Cardiac muscle cell (in vitro differentiated cells and primary cell): ENCODE results near the gene BRIP1. TPM values are rescaled to one million over a fixed set of nuclear protein-coding genes. Genes with fewer than 3 reads are reported as not detected.
"Not testable (repeated sequence)": the region's sequence is repeated elsewhere in the genome, so short reads cannot be mapped to it uniquely, and the experiment has no call there.

Experiments
- DNase-seq, 2 donors: peaks; one replicate each; pipeline versions ENCODE4 v3.0.0 to v3.0.0-alpha.2; 2010 to 2017; ENCODE audit warnings: low read depth in 1 of 2, low spot score in 1 of 2
- H3K27ac ChIP-seq: fragments of 200-600 bp; sonication (generic); 2 replicates; pipeline ENCODE4 v1.5.1; 2016
- H3K27me3 ChIP-seq: fragments of 200-600 bp; sonication (generic); 2 replicates; pipeline ENCODE4 v1.6.0; 2016; ENCODE audit warnings: control low read depth
- H3K36me3 ChIP-seq: fragments of 200-600 bp; sonication (generic); 2 replicates; pipeline ENCODE4 v1.5.1; 2016; ENCODE audit warnings: control low read depth
- H3K4me1 ChIP-seq: fragments of 200-600 bp; sonication (generic); 2 replicates; pipeline ENCODE4 v1.8.1; 2017; ENCODE audit warnings: low read depth, mild to moderate bottlenecking, mixed run types
- H3K4me3 ChIP-seq: fragments of 200-600 bp; sonication (generic); 2 replicates; pipeline ENCODE4 v1.5.1; 2016; ENCODE audit warnings: mild to moderate bottlenecking
- H3K9me3 ChIP-seq: fragments of 200-600 bp; sonication (generic); 2 replicates; pipeline ENCODE4 v1.5.1; 2017; ENCODE audit warnings: low read depth, mild to moderate bottlenecking, control low read depth
- polyA plus RNA-seq: library from polyadenylated mRNA; unstranded; fragments of >200 nt; fragmentation: Nextera tagmentation; extraction: Ambion mirVana; gene quantifications from 2 replicates; pipeline ENCODE4 v1.2.1, GENCODE V29; 2016
- total RNA-seq: library from RNA; depleted of rRNA; stranded (reverse); fragments of >200 nt; gene quantifications from 2 replicates; pipeline ENCODE4 v1.2.3, GENCODE V29; 2016
- TF ChIP-seq, protein P1 (sequence below): IDR thresholded peaks from 2 replicates; pipeline ENCODE4 v1.5.1; 2012; ENCODE audit warnings: low read depth, mild to moderate bottlenecking, low read length

Gene BRIP1
- total and polyA plus RNA-seq, 2 experiments from 2014 or later: 3.1 to 9.2 TPM

DNA sequence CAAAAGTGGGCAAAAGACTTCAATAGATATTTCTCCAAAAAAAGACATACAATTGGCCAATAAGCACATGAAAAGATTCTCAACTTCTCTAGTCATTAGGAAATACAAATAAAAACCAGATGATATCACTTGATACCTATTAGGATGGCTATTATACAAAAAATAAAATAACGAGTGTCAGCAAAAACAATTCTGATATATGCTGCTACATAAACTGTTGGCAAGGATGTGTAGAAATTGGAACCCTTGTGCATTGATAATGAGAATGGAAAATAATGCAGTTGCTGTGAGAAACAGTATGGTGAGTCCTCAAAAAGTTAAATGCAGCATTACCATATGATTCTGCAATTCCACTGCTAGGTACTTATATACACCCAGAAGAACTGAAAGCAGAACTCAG lies 80.6 kb downstream of the BRIP1 start:
- no peak overlapping the region for H3K4me3 ChIP-seq
- H3K4me1 ChIP-seq: no peaks in the 10 kb centered on the region
- no peaks in the 10 kb centered on the region for H3K27me3 ChIP-seq
- H3K9me3 ChIP-seq: no peaks in the 10 kb centered on the region
- H3K36me3 ChIP-seq: no peaks in the 10 kb centered on the region
- TF ChIP-seq, protein P1, sequence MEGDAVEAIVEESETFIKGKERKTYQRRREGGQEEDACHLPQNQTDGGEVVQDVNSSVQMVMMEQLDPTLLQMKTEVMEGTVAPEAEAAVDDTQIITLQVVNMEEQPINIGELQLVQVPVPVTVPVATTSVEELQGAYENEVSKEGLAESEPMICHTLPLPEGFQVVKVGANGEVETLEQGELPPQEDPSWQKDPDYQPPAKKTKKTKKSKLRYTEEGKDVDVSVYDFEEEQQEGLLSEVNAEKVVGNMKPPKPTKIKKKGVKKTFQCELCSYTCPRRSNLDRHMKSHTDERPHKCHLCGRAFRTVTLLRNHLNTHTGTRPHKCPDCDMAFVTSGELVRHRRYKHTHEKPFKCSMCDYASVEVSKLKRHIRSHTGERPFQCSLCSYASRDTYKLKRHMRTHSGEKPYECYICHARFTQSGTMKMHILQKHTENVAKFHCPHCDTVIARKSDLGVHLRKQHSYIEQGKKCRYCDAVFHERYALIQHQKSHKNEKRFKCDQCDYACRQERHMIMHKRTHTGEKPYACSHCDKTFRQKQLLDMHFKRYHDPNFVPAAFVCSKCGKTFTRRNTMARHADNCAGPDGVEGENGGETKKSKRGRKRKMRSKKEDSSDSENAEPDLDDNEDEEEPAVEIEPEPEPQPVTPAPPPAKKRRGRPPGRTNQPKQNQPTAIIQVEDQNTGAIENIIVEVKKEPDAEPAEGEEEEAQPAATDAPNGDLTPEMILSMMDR: no peak
- DNase-seq: no peak
- H3K27ac ChIP-seq: no peak overlapping the region

DNA sequence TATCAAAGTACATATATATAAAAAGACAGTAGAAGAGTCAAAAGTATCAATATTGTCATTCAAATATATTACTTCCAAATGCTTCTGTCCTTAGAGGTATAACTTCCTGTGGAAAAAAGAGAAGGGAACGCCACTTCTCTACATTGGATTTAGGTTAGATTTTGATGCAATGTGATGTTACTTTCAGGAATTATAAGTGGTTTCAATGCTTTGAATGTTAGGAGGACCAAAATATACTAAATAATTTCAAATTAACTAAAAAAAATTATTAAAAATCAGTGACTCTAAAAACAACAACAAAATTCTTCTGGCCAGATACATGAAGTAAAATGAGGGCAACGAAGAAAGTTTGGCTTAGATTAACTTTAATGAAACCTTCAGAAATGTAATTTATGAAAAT lies 88.0 kb downstream of the BRIP1 start:
- TF ChIP-seq, protein P1: no peak
- H3K27me3 ChIP-seq: no peaks in the 10 kb centered on the region
- no peaks in the 10 kb centered on the region for H3K9me3 ChIP-seq
- H3K27ac ChIP-seq: no peak overlapping the region
- H3K36me3 ChIP-seq: no peaks in the 10 kb centered on the region
- DNase-seq: no peak
- no peaks in the 10 kb centered on the region for H3K4me1 ChIP-seq
- H3K4me3 ChIP-seq: no peak overlapping the region

DNA sequence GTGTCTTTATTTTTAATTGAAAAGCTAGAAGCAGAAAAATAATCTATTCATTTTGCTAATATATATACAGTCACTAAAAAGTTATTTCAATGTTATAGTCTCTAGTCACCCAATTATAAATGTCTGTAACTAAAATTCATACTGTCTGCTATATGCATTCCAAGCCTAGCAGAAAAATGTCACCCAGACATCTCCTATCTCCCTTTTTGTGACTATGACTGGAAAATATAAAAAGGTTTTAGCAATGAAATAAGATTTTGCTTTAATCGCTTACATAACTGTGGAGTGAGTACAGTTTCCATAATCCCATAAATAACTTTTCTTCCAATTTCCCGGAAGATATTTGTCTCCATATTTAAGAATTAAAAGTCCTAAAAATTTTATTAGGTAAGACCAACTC lies 88.6 kb downstream of the BRIP1 start:
- no peak for DNase-seq
- TF ChIP-seq, protein P1: no peak
- Histone ChIP-seq H3K4me1 (no peaks in the 10 kb centered on the region), H3K27me3 (no peaks in the 10 kb centered on the region), H3K9me3 (no peaks in the 10 kb centered on the region), H3K36me3 (no peaks in the 10 kb centered on the region), H3K27ac (no peak overlapping the region), H3K4me3 (no peak overlapping the region)

DNA sequence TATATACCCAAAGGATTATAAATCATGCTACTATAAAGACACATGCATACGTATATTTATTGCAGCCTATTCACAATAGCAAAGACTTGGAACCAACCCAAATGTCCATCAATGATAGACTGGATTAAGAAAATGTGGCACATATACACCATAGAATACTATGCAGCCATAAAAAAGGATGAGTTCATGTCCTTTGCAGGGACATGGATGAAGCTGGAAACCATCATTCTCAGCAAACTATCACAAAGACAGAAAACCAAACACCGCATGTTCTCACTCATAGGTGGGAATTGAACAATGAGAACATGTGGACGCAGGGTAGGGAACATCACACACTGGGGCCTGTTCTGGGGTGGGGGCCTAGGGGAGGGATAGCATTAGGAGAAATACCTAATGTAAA lies 89.2 kb downstream of the BRIP1 start:
- DNase-seq, H3K27ac ChIP-seq, H3K27me3 ChIP-seq: not testable (repeated sequence)

DNA sequence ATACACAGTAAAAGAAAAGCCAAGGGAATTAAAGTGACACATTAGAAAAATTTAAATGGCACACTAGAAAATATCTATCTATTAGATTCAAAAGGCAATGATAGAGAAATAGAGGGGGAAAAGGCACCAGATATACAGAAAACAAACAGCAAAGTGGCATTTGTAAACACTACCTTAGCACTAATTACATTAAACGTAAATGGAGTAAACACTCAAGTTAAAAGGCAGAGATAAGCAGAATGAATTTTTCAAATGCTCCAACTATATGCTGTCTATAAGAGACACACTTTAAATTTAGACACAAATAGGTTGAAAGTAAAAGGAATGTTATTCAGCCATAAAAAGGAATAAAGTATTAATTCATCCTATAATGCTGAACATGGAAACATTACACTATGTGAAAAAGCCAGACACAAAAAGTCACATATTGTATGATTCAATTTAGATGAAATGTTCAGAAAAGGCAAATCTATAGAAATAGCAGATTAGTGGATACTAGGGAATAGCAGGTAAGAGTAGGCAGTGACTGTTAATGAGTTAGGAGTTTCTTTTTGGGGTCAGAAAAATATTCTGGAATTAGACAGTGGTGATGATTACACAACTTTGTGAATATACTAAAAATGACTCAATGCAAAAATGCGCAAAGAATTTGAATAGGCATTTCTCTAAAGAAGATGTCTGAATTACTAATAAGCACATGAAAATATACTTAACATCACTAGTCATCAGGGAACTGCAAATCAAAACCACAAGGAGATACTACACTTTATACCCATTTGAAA lies 92.4 kb downstream of the BRIP1 start:
- Histone ChIP-seq H3K9me3 (no peaks in the 10 kb centered on the region), H3K4me1 (no peaks in the 10 kb centered on the region), H3K36me3 (no peaks in the 10 kb centered on the region), H3K27ac (no peak overlapping the region), H3K4me3 (no peak overlapping the region), H3K27me3 (no peaks in the 10 kb centered on the region)
- TF ChIP-seq, protein P1: no peak
- DNase-seq: peak in 1 of 2 donors; percentile 31

More for the DNA sequence above, 89.2 kb downstream of the BRIP1 start:
- H3K4me1 ChIP-seq, H3K4me3 ChIP-seq, H3K9me3 ChIP-seq, H3K36me3 ChIP-seq: not testable (repeated sequence)

DNA sequence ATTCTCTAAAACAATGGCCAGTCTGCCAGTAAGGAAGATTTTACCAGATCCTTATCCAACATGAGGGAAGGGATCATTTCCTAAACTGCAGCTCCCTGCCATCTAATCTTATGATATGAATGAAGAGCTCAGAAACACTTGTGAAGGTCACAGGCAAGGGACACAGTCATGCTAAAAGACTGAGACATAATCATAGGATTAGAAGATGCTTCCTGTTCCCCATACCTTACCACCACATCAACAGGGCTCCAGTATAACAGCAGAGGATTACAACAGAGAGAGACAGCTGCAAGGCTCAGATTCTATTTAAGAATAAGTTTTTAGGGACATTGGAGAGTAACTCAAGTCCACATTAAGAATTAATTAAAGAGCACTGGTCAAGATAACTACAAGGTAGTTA lies 93.3 kb downstream of the BRIP1 start:
- H3K27me3 ChIP-seq: no peaks in the 10 kb centered on the region
- DNase-seq: no peak
- H3K4me1 ChIP-seq: no peaks in the 10 kb centered on the region
- no peak overlapping the region for H3K4me3 ChIP-seq
- H3K9me3 ChIP-seq: no peaks in the 10 kb centered on the region
- H3K27ac ChIP-seq: no peak overlapping the region
- H3K36me3 ChIP-seq: no peaks in the 10 kb centered on the region
- TF ChIP-seq, protein P1: no peak
